ENCODE data around the gene MKS1. TPM values are rescaled to one million over a fixed set of nuclear protein-coding genes. Genes with fewer than 3 reads are reported as not detected.
A peak's percentile ranks its signal among the peaks of the same experiment; 100 is the strongest.

Gene MKS1
- total RNA-seq, 6 donors from 2014 or later: 11.7 to 44.0 (median 15.0) TPM

DNA sequence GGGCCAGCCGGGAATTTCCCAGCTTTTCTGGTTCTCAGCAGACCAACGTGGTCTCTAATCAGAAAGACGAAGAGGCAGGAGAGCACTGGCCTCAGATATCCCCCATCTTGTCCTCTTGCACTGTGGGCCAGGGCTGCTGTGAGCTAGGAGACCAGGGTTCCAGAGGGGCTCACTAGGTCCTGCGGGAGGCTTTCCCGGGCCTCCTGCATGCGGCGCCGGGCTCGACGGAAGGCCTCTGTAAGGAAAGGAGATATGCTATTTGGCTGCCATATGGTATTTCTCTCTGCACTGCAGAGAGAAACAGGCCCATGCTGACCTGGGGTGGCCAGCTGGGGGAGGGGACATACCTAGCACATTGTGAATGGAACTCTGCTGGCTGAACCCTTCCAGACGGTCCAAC, 13.1 kb downstream of the MKS1 start:
- ATAC-seq (ENCODE audit: low FRiP score in 2 of 2): no peak
- TF ChIP-seq POLR2A (IDR thresholded peaks at IDR 0.05): no peak
- no peak for TF ChIP-seq POLR2AphosphoS5 (IDR thresholded peaks at IDR 0.05)
- no peak for TF ChIP-seq EP300 (IDR thresholded peaks at IDR 0.05)
- no peak for TF ChIP-seq CTCF (IDR thresholded peaks at IDR 0.05)
- no peak for DNase-seq

GRCh38 chr17:58204796-58205195, 14.3 kb downstream of the MKS1 start:
- Histone ChIP-seq H3K27me3 (no peaks in the 10 kb centered on the region), H3K4me1 (peaks cover 0 to 5% (median 0%) of the 10 kb centered on the region in 4 donors), H3K36me3 (peaks cover 0 to 36% (median 10%) of the 10 kb centered on the region in 4 donors), H3K27ac (no peak overlapping the region), H3K4me3 (no peak overlapping the region), H3K9me3 (no peaks in the 10 kb centered on the region)
- no peak for ATAC-seq (ENCODE audit: low FRiP score in 2 of 2)
- TF ChIP-seq CTCF (IDR thresholded peaks at IDR 0.05) (no peak), EP300 (IDR thresholded peaks at IDR 0.05) (no peak), POLR2A (IDR thresholded peaks at IDR 0.05) (no peak), POLR2AphosphoS5 (IDR thresholded peaks at IDR 0.05) (no peak)
- DNase-seq: no peak
- WGBS, 2 donors: 87 to 94% methylated on average over 5 of the region's 5 CpGs

More for the DNA sequence above, 13.1 kb downstream of the MKS1 start:
- no peaks in the 10 kb centered on the region for H3K27me3 ChIP-seq
- H3K4me3 ChIP-seq: no peak overlapping the region
- H3K36me3 ChIP-seq: peaks cover 3 to 47% (median 18%) of the 10 kb centered on the region in 4 donors
- no peaks in the 10 kb centered on the region for H3K4me1 ChIP-seq
- WGBS, 2 donors: 95% methylated on average over 6 to 11 of the region's 11 CpGs
- no peak overlapping the region for H3K27ac ChIP-seq
- H3K9me3 ChIP-seq: no peaks in the 10 kb centered on the region

DNA sequence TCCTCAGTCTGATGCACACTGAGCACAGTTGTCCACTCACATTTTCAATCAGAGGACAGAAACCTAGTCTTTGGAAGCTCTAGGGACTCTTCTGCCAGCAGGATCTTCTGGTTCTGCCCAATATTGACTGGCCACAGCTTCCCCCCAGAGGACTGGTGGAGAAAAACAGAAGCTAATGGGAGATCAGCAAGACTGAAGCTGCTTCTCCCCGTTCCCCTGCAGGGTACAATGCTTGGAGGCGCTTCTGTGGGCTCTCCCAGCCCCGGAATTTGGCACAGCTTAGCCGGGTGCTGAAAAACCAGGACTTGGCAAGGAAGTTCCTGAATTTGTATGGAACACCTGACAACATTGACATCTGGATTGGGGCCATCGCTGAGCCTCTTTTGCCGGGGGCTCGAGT, 16.2 kb downstream of the MKS1 start:
- WGBS, 2 donors: 85% methylated on average over 7 of the region's 7 CpGs; no CpG with 5 or more reads in 1 of the 2 donors
- peaks cover 0 to 8% (median 0%) of the 10 kb centered on the region in 4 donors for H3K4me1 ChIP-seq
- no peak overlapping the region for H3K27ac ChIP-seq
- no peak for TF ChIP-seq CTCF (IDR thresholded peaks at IDR 0.05)
- no peak for TF ChIP-seq EP300 (IDR thresholded peaks at IDR 0.05)
- no peak for TF ChIP-seq POLR2AphosphoS5 (IDR thresholded peaks at IDR 0.05)
- no peak for TF ChIP-seq POLR2A (IDR thresholded peaks at IDR 0.05)
- no peak overlapping the region for H3K4me3 ChIP-seq
- DNase-seq (no peak), ATAC-seq (ENCODE audit: low FRiP score in 2 of 2) (no peak)
- peaks cover 0 to 21% (median 7%) of the 10 kb centered on the region in 4 donors for H3K36me3 ChIP-seq
- no peaks in the 10 kb centered on the region for H3K9me3 ChIP-seq
- H3K27me3 ChIP-seq: no peaks in the 10 kb centered on the region

GRCh38 chr17:58200024-58200633, 18.9 kb downstream of the MKS1 start:
- peaks cover 0 to 8% (median 0%) of the 10 kb centered on the region in 4 donors for H3K4me1 ChIP-seq
- no peak overlapping the region for H3K4me3 ChIP-seq
- no peaks in the 10 kb centered on the region for H3K36me3 ChIP-seq
- ATAC-seq (ENCODE audit: low FRiP score in 2 of 2): peak; percentile 64 to 74
- TF ChIP-seq CTCF (IDR thresholded peaks at IDR 0.05) (peak; percentile 39 to 65 (median 50)), EP300 (IDR thresholded peaks at IDR 0.05) (no peak), POLR2AphosphoS5 (IDR thresholded peaks at IDR 0.05) (no peak)
- DNase-seq: peak in 1 of 2 donors; percentile 70
- no peaks in the 10 kb centered on the region for H3K9me3 ChIP-seq
- no peak overlapping the region for H3K27ac ChIP-seq
- 37 to 51% methylated on average over 8 to 14 of the region's 14 CpGs for WGBS, 2 donors
- no peaks in the 10 kb centered on the region for H3K27me3 ChIP-seq

GRCh38 chr17:58196610-58197009, 22.4 kb downstream of the MKS1 start:
- Histone ChIP-seq H3K9me3 (no peaks in the 10 kb centered on the region), H3K36me3 (no peaks in the 10 kb centered on the region), H3K27ac (no peak overlapping the region), H3K4me3 (no peak overlapping the region), H3K4me1 (peaks cover 0 to 8% (median 0%) of the 10 kb centered on the region in 4 donors), H3K27me3 (no peaks in the 10 kb centered on the region)
- TF ChIP-seq POLR2AphosphoS5 (IDR thresholded peaks at IDR 0.05): no peak
- no peak for TF ChIP-seq EP300 (IDR thresholded peaks at IDR 0.05)
- no peak for TF ChIP-seq POLR2A (IDR thresholded peaks at IDR 0.05)
- TF ChIP-seq CTCF (IDR thresholded peaks at IDR 0.05): no peak
- DNase-seq (no peak), ATAC-seq (ENCODE audit: low FRiP score in 2 of 2) (no peak)
- 80 to 83% methylated on average over 7 of the region's 7 CpGs for WGBS, 2 donors

All from upper lobe of left lung (tissue), 6 donors.